ACC112 (cell line): Measurements from ENCODE around the gene KSR2.

Source experiments
- H2AFZ ChIP-seq: fragments of 200-600 bp; sonication (generic); one replicate; pipeline ENCODE4 v1.6.0; 2017; ENCODE audit warnings: antibody characterized with exemption, low read length; ENCODE audit not compliant: unreplicated experiment
- H3K27ac ChIP-seq: fragments of 200-600 bp; sonication (generic); 2 replicates; pipeline ENCODE4 v1.5.1; 2014; ENCODE audit warnings: low read depth, mild to moderate bottlenecking, antibody characterized with exemption, low read length, moderate library complexity
- H3K27me3 ChIP-seq: fragments of 200-600 bp; sonication (generic); 2 replicates; pipeline ENCODE4 v1.6.1; 2014; ENCODE audit warnings: mild to moderate bottlenecking, antibody characterized with exemption, low read length, moderate library complexity, mixed read lengths; ENCODE audit not compliant: insufficient read depth
- H3K36me3 ChIP-seq: fragments of 200-600 bp; sonication (generic); 2 replicates; pipeline ENCODE4 v1.6.1; 2016; ENCODE audit warnings: mild to moderate bottlenecking, antibody characterized with exemption, low read length, moderate library complexity, mixed read lengths; ENCODE audit not compliant: insufficient read depth
- H3K4me1 ChIP-seq: fragments of 200-600 bp; sonication (generic); one replicate; pipeline ENCODE4 v1.6.1; 2016; ENCODE audit warnings: low read length, mixed read lengths; ENCODE audit not compliant: insufficient read depth, unreplicated experiment, control insufficient read depth
- H3K4me3 ChIP-seq: fragments of 200-600 bp; sonication (generic); 2 replicates; pipeline ENCODE4 v1.5.1; 2014; ENCODE audit warnings: mild to moderate bottlenecking, low read depth, low read length
- H3K79me2 ChIP-seq: fragments of 200-600 bp; sonication (generic); one replicate; pipeline ENCODE4 v1.6.0; 2016; ENCODE audit warnings: low read length; ENCODE audit not compliant: control insufficient read depth, unreplicated experiment, insufficient read depth

KSR2 gene

GRCh38 chr12:117998719-117999118 is 29.9 kb upstream of the KSR2 start:
- Histone ChIP-seq H3K27me3 (peaks cover 5% of the 10 kb centered on the region; the same call in 1 of the 2 replicates), H3K79me2 (no peaks in the 10 kb centered on the region), H3K36me3 (no peaks in the 10 kb centered on the region), H2AFZ (no peak overlapping the region), H3K4me3 (no peak overlapping the region), H3K4me1 (no peaks in the 10 kb centered on the region), H3K27ac (no peak overlapping the region)

GRCh38 chr12:117994551-117995438 is 26.0 kb upstream of the KSR2 start:
- H3K79me2 ChIP-seq: no peaks in the 10 kb centered on the region
- no peak overlapping the region for H3K27ac ChIP-seq
- no peak overlapping the region for H2AFZ ChIP-seq
- H3K4me1 ChIP-seq: no peaks in the 10 kb centered on the region
- H3K27me3 ChIP-seq: peaks cover 9% of the 10 kb centered on the region; the same call in 1 of the 2 replicates
- no peaks in the 10 kb centered on the region for H3K36me3 ChIP-seq
- no peak overlapping the region for H3K4me3 ChIP-seq

- peak overlapping the region; percentile 87 for H3K27ac ChIP-seq
- H3K27me3 ChIP-seq: no peaks in the 10 kb centered on the region
- H2AFZ ChIP-seq: peak overlapping the region; percentile 39
- H3K36me3 ChIP-seq: no peaks in the 10 kb centered on the region
- H3K4me3 ChIP-seq: 0 out of 2 replicates have a peak overlapping the region, but pooled peaks have one; percentile 2
- H3K79me2 ChIP-seq: no peaks in the 10 kb centered on the region
- H3K4me1 ChIP-seq: peaks cover 13% of the 10 kb centered on the region
Observed at GRCh38 chr12:117986705-117987469, 18.1 kb upstream of the KSR2 start.

- Histone ChIP-seq H2AFZ (no peak overlapping the region), H3K4me3 (no peak overlapping the region), H3K4me1 (peaks cover 13% of the 10 kb centered on the region), H3K79me2 (no peaks in the 10 kb centered on the region), H3K36me3 (no peaks in the 10 kb centered on the region), H3K27ac (no peak overlapping the region), H3K27me3 (no peaks in the 10 kb centered on the region)
Observed at GRCh38 chr12:117985182-117985581, 16.4 kb upstream of the KSR2 start.

- Histone ChIP-seq H2AFZ (peak overlapping the region; percentile 38), H3K27ac (no peak overlapping the region), H3K27me3 (0 out of 2 replicates have a peak, but pooled peaks cover 4% of the 10 kb centered on the region), H3K4me3 (peak overlapping the region; percentile 33; the same call in 1 of the 2 replicates), H3K4me1 (peaks cover 3% of the 10 kb centered on the region), H3K36me3 (no peaks in the 10 kb centered on the region), H3K79me2 (no peaks in the 10 kb centered on the region)
Observed at GRCh38 chr12:117981267-117981666, 12.5 kb upstream of the KSR2 start.

GRCh38 chr12:117980616-117981015 is 11.8 kb upstream of the KSR2 start:
- H3K4me1 ChIP-seq: peaks cover 3% of the 10 kb centered on the region
- no peak overlapping the region for H3K27ac ChIP-seq
- peak overlapping the region; percentile 33; the same call in 1 of the 2 replicates for H3K4me3 ChIP-seq
- no peak overlapping the region for H2AFZ ChIP-seq
- H3K36me3 ChIP-seq: no peaks in the 10 kb centered on the region
- H3K27me3 ChIP-seq: 0 out of 2 replicates have a peak, but pooled peaks cover 7% of the 10 kb centered on the region
- no peaks in the 10 kb centered on the region for H3K79me2 ChIP-seq

GRCh38 chr12:117977373-117977772 is 8.6 kb upstream of the KSR2 start:
- no peaks in the 10 kb centered on the region for H3K79me2 ChIP-seq
- H2AFZ ChIP-seq: no peak overlapping the region
- no peak overlapping the region for H3K4me3 ChIP-seq
- H3K27ac ChIP-seq: no peak overlapping the region
- H3K36me3 ChIP-seq: no peaks in the 10 kb centered on the region
- peaks cover 31% of the 10 kb centered on the region for H3K27me3 ChIP-seq
- no peaks in the 10 kb centered on the region for H3K4me1 ChIP-seq

- no peak overlapping the region for H3K27ac ChIP-seq
- H3K79me2 ChIP-seq: no peaks in the 10 kb centered on the region
- no peaks in the 10 kb centered on the region for H3K36me3 ChIP-seq
- H3K4me3 ChIP-seq: no peak overlapping the region
- no peak overlapping the region for H2AFZ ChIP-seq
- H3K27me3 ChIP-seq: peaks cover 53% of the 10 kb centered on the region
- H3K4me1 ChIP-seq: no peaks in the 10 kb centered on the region
Observed at GRCh38 chr12:117975006-117975405, 6.2 kb upstream of the KSR2 start.

GRCh38 chr12:117972301-117972700 is 3.5 kb upstream of the KSR2 start:
- H3K27ac ChIP-seq: no peak overlapping the region
- no peaks in the 10 kb centered on the region for H3K4me1 ChIP-seq
- peaks cover 80% of the 10 kb centered on the region for H3K27me3 ChIP-seq
- no peaks in the 10 kb centered on the region for H3K36me3 ChIP-seq
- no peaks in the 10 kb centered on the region for H3K79me2 ChIP-seq
- H3K4me3 ChIP-seq: no peak overlapping the region
- H2AFZ ChIP-seq: no peak overlapping the region

- Histone ChIP-seq H2AFZ (no peak overlapping the region), H3K4me3 (no peak overlapping the region), H3K36me3 (no peaks in the 10 kb centered on the region), H3K27ac (no peak overlapping the region), H3K79me2 (no peaks in the 10 kb centered on the region), H3K27me3 (peaks cover 93% of the 10 kb centered on the region), H3K4me1 (no peaks in the 10 kb centered on the region)
Observed at GRCh38 chr12:117970334-117970733, 1.5 kb upstream of the KSR2 start.
